Tibial nerve (tissue), 3 donors: ENCODE results near the gene BTBD2.

Experiments used
- CTCF ChIP-seq, 5 experiments: fragments of 200-600 bp in 3 of 5; fragments of 450-650 bp in 2 of 5; sonication (generic) in 3 of 5; IDR thresholded peaks; one replicate each; pipeline ENCODE4 v1.5.1; 2016 to 2019; ENCODE audit warnings: antibody characterized with exemption in 5 of 5, mild to moderate bottlenecking in 3 of 5, moderate library complexity in 2 of 5
- POLR2A ChIP-seq, 2 donors: fragments of 450-650 bp; IDR thresholded peaks; one replicate each; pipeline ENCODE4 v1.6.1; 2017; ENCODE audit warnings: antibody characterized with exemption in 2 of 2, mild to moderate bottlenecking in 2 of 2, moderate library complexity in 2 of 2

DNA sequence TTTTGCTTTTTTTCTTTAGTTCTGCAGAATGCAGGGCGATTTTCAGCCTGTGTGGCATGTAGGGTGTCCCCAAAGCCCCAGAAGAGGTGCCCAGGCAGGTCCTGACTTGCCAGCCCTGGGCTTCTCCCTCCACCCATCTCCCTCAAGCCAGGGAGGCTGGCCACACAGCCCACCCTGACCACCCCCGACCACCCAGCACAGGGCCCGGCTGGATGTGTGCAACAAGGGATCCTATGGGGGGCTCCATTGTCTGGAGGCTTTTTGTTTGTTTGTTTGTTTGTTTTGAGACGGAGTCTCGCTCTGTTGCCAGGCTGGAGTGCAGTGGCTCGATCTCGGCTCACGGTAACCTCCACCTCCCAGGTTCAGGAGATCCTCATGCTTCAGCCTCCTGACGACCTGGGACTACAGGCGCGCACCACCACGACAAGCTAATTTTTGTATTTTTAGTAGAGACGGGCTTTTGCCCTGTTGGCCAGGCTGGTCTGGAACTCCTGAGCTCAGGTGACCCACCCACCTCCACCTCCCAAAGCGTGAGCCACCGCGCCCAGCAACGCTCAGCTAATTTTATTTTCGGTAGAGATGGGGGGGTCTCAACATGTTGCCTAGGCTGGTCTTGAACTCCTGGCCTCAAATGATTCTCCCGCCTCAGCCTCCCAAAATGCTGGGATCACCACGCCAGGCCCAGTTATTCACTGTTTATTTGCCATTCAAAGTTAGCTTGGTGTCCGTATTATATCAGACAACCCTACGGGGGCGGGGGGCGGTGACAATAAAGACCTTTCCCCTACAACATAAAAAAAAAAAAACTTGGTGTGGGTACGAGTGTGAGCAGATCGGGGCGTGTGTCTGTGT is 43.3 kb upstream of the BTBD2 start:
- TF ChIP-seq CTCF (IDR thresholded peaks at IDR 0.05) (no peak), POLR2A (IDR thresholded peaks at IDR 0.05) (no peak)
